ENCODE results near the gene LATS2.

DNA sequence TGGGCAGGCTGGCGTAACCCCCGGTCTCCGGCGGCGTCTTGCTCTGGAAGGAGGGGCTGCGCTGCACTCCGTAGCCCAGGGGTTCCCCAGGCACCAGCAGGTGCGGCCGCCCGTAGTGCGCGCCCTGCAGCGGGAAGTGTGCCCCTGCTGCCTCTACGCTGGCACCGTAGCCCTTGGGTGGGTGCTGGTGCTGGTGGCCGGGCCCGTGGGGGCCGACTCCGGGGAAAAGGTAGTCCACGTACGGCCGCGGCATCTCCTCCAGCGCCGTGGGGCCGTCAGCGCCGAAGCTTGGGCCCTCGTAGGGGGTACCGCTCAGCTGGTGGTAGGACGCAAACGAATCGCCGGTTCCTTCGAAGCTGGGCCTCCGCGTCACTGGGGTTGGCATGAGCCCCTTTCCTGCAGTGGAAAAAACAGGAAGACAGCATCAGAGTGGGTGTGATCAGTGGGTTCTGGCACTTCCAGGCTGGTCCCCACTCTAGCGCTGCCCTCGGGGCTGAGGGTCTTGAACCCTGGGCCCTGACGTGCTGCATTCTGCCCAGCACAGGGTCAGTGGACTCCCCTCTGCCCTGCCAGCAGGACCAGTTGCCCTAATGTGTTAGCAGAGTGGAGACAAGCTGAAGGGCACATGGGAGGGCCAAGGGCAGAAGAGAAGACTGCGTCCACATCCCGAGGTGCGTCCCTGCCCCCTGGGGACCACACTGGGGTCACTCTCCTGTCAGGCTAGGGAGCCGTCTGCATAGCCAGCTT lies 72.3 kb downstream of the LATS2 start:
- TF ChIP-seq CTCF (IDR thresholded peaks at IDR 0.05) (no peak), POLR2A (IDR thresholded peaks at IDR 0.05) (no peak)
